Naive thymus-derived CD4-positive, alpha-beta T cell (primary cell): ENCODE data around the gene EEIG1. TPM values are rescaled to one million over a fixed set of nuclear protein-coding genes. Genes with fewer than 3 reads are reported as not detected.
A peak's percentile ranks its signal among the peaks of the same experiment; 100 is the strongest.

Experiments used
- ATAC-seq: fragments of 150-1000 bp; cut with Tn5 transposase; 2 replicates; pipeline ENCODE4 v1.10.0; 2021; ENCODE audit warnings: mild to moderate bottlenecking, moderate library complexity
- CTCF ChIA-PET: fragments of 350-600 bp; sonication (Branson Sonifier 250); formaldehyde crosslinking; loops from one replicate; lab custom pipeline; 2021; ENCODE audit warnings: antibody characterized with exemption; lab: Charles Lee
- POLR2A ChIA-PET: fragments of 350-600 bp; sonication (Branson Sonifier 250); formaldehyde crosslinking; loops from one replicate; lab custom pipeline; 2021; ENCODE audit warnings: antibody characterized with exemption, inconsistent platforms; lab: Charles Lee
- DNase-seq, 9 donors: peaks; one replicate each; pipeline versions ENCODE4 v3.0.0 to v3.0.0-alpha.2; 2020 to 2022; ENCODE audit warnings: mixed read lengths in 1 of 9
- H3K27ac ChIP-seq: one replicate; pipeline ENCODE4 v1.7.0; 2013; ENCODE audit warnings: mild to moderate bottlenecking, low read depth, low read length, moderate library complexity
- H3K27me3 ChIP-seq, 2 donors: one replicate each; pipeline ENCODE4 v1.7.0; 2013; ENCODE audit warnings: low read length in 2 of 2, mild to moderate bottlenecking in 2 of 2, moderate library complexity in 2 of 2; ENCODE audit not compliant: control insufficient read depth in 2 of 2, insufficient read depth in 2 of 2
- H3K36me3 ChIP-seq, 3 experiments: 1 replicate in 2 of 3; 2 replicates in 1 of 3; pipeline ENCODE4 v1.7.0; 2013; ENCODE audit warnings: low read length in 3 of 3, mild to moderate bottlenecking in 3 of 3, moderate library complexity in 1 of 3; ENCODE audit not compliant: insufficient read depth in 3 of 3, control insufficient read depth in 2 of 3
- H3K4me1 ChIP-seq, 2 donors: one replicate each; pipeline ENCODE4 v1.7.0; 2013; ENCODE audit warnings: low read length in 2 of 2, mild to moderate bottlenecking in 2 of 2, moderate library complexity in 1 of 2; ENCODE audit not compliant: control insufficient read depth in 2 of 2, insufficient read depth in 2 of 2
- H3K4me3 ChIP-seq: 2 replicates; pipeline ENCODE4 v1.7.0; 2013; ENCODE audit warnings: mild to moderate bottlenecking, low read length
- H3K9me3 ChIP-seq, 3 experiments: 1 replicate in 2 of 3; 2 replicates in 1 of 3; pipeline ENCODE4 v1.7.0; 2013; ENCODE audit warnings: low read length in 3 of 3; ENCODE audit not compliant: control insufficient read depth in 2 of 3
- H3K27ac Mint-ChIP-seq, 9 donors: one replicate each; pipeline ENCODE4 v1.8.0; 2020 to 2022; ENCODE audit warnings: mixed read lengths in 9 of 9, mild to moderate bottlenecking in 8 of 9, moderate library complexity in 5 of 9, inconsistent platforms in 2 of 9
- H3K27me3 Mint-ChIP-seq, 5 donors: one replicate each; pipeline ENCODE4 v1.8.0; 2021 to 2022; ENCODE audit warnings: mixed read lengths in 5 of 5, mild to moderate bottlenecking in 1 of 5
- H3K36me3 Mint-ChIP-seq, 5 donors: one replicate each; pipeline ENCODE4 v1.8.0; 2020 to 2022; ENCODE audit warnings: mixed read lengths in 5 of 5, mild to moderate bottlenecking in 3 of 5, inconsistent platforms in 1 of 5
- H3K4me1 Mint-ChIP-seq, 7 donors: one replicate each; pipeline ENCODE4 v1.8.0; 2020 to 2022; ENCODE audit warnings: mixed read lengths in 7 of 7, mild to moderate bottlenecking in 3 of 7, inconsistent platforms in 1 of 7
- H3K4me3 Mint-ChIP-seq, 10 donors: one replicate each; pipeline ENCODE4 v1.8.0; 2020 to 2022; ENCODE audit warnings: mild to moderate bottlenecking in 10 of 10, mixed read lengths in 10 of 10, moderate library complexity in 6 of 10, inconsistent platforms in 2 of 10
- H3K9me3 Mint-ChIP-seq, 11 donors: one replicate each; pipeline ENCODE4 v1.8.0; 2020 to 2022; ENCODE audit warnings: mixed read lengths in 11 of 11, mild to moderate bottlenecking in 4 of 11, inconsistent platforms in 1 of 11, moderate library complexity in 1 of 11
- intact Hi-C, 2 donors: fragments of 100-400 bp; cut with micrococcal nuclease; formaldehyde crosslinking; loops; one replicate each; pipeline ENCODE4 v1.15.1; 2023
- polyA plus RNA-seq, 2 donors: library from polyadenylated mRNA; unstranded; fragments of 300-500 nt; fragmentation: Illumina TruSeq; gene quantifications; one replicate each; pipeline ENCODE4 v1.2.3, GENCODE V29; 2021
- total RNA-seq, 6 experiments: library from RNA in 5 of 6; stranded (reverse) in 5 of 6; gene quantifications; 1 replicate in 5 of 6; 2 replicates in 1 of 6; pipeline ENCODE4 v1.2.3 and lab custom pipeline; 2021 to 2026

EEIG1 gene
- total and polyA plus RNA-seq, 7 experiments from 2014 or later = 124 to 664 (median 297) TPM

GRCh38 chr9:127962278-127962677 lies 18.5 kb downstream of the EEIG1 start:
- H3K27ac ChIP-seq = peak overlapping the region; percentile 84
- peaks cover 0 to 3% (median 0%) of the 10 kb centered on the region in 11 donors for H3K9me3 Mint-ChIP-seq

DNA sequence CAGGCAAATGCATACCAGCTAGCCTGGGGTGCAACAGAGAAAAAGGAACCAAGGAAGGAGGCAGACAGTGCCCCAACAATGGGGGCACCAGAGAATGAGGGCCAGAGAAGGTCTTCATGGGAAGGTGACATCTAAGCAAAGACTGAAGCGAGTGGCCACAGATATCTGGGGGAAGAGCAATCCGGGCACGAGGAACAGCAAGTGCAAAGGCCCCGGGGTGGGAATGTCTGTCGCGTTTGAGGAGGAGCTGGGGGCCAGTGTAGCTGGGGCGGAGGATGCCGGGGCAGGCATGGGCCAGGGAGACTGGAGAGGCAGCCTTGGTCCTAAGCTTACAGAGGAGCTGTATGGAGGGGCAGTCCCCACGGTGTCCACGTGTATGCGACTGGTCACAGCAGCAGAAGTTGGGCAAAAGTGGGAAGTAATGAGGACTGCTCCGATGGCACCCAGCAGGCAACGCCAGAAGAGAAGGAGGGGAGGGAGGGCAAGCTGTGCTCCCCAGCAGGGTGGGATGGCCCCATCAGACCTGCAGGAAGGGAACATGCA lies 19.1 kb downstream of the EEIG1 start:
- Histone ChIP-seq H3K27me3 (no peaks in the 10 kb centered on the region), H3K4me1 (peaks cover 76 to 98% of the 10 kb centered on the region in 2 donors), H3K9me3 (no peaks in the 10 kb centered on the region), H3K27ac (peak overlapping the region; percentile 84), H3K36me3 (peaks cover 0 to 43% (median 9%) of the 10 kb centered on the region in 3 experiments), H3K4me3 (no peak overlapping the region)
- H3K27ac Mint-ChIP-seq = peak overlapping the region; percentile 81 to 99 (median 96)
- intact Hi-C loops = no loop called here
- peak overlapping the region; percentile 48 to 99 (median 94) for H3K4me3 Mint-ChIP-seq
- peaks cover 66 to 100% (median 91%) of the 10 kb centered on the region in 7 donors for H3K4me1 Mint-ChIP-seq
- ChIA-PET POLR2A (interaction anchor here (0.6 to 61.3 kb wide), 4 partner anchors 6 to 105 kb away, joined by 3 to 1719 read pairs (median 1615); partner anchors contain the start of genes DPM2, EEIG1 and NAIF1), CTCF (interaction anchor here (1.4 to 13.2 kb wide), 6 partner anchors 9 to 110 kb away, joined by 3 to 253 read pairs (median 6); no protein-coding TSS in a partner anchor)
- peaks cover 4 to 49% (median 29%) of the 10 kb centered on the region in 5 donors for H3K36me3 Mint-ChIP-seq
- peaks cover 0 to 3% (median 0%) of the 10 kb centered on the region in 11 donors for H3K9me3 Mint-ChIP-seq
- H3K27me3 Mint-ChIP-seq = no peaks in the 10 kb centered on the region
- ATAC-seq = no peak
- DNase-seq = no peak

More at GRCh38 chr9:127962278-127962677, 18.5 kb downstream of the EEIG1 start:
- ATAC-seq = no peak
- Histone ChIP-seq H3K36me3 (peaks cover 0 to 43% (median 9%) of the 10 kb centered on the region in 3 experiments), H3K27me3 (no peaks in the 10 kb centered on the region), H3K9me3 (no peaks in the 10 kb centered on the region), H3K4me1 (peaks cover 79 to 99% of the 10 kb centered on the region in 2 donors), H3K4me3 (no peak overlapping the region)
- CTCF ChIA-PET = interaction anchor here (1.0 to 13.2 kb wide), 4 partner anchors 15 to 86 kb away, joined by 3 to 253 read pairs (median 4); no protein-coding TSS in a partner anchor
- no peaks in the 10 kb centered on the region for H3K27me3 Mint-ChIP-seq
- intact Hi-C loops = no loop called here
- POLR2A ChIA-PET = interaction anchor here (0.6 to 61.3 kb wide), 4 partner anchors 5 to 104 kb away, joined by 3 to 1719 read pairs (median 1615); partner anchors contain the start of genes DPM2, EEIG1 and NAIF1
- DNase-seq = no peak
- H3K4me3 Mint-ChIP-seq = peak overlapping the region; percentile 54 to 99 (median 94)
- peaks cover 66 to 100% (median 91%) of the 10 kb centered on the region in 7 donors for H3K4me1 Mint-ChIP-seq
- peaks cover 4 to 50% (median 29%) of the 10 kb centered on the region in 5 donors for H3K36me3 Mint-ChIP-seq
- H3K27ac Mint-ChIP-seq = peak overlapping the region in 8 of 9 donors; percentile 90 to 99 (median 96)

DNA sequence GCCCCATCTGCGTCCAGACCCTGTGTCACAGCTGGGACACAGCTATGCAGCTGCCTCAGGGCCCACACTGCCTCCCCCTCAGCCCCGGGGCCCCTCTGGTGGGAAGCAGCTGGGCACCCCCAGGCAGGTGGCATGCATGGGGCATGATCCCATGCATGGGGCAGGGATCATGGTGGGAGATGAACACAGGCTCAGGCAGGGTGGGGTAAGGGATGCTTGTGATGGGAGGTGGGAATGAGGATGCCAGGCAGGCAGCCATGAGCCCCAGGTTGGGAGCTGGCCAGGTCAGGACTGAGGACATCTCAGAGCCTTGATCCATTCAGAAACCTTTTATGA lies 19.7 kb downstream of the EEIG1 start:
- Mint-ChIP-seq H3K4me3 (peak overlapping the region; percentile 48 to 98 (median 92)), H3K36me3 (peaks cover 4 to 49% (median 29%) of the 10 kb centered on the region in 5 donors), H3K27ac (peak overlapping the region; percentile 81 to 99 (median 96)), H3K27me3 (no peaks in the 10 kb centered on the region), H3K4me1 (peaks cover 68 to 97% (median 90%) of the 10 kb centered on the region in 7 donors), H3K9me3 (peaks cover 0 to 3% (median 0%) of the 10 kb centered on the region in 11 donors)
- H3K36me3 ChIP-seq = peaks cover 0 to 43% (median 9%) of the 10 kb centered on the region in 3 experiments
- intact Hi-C loops = no loop called here
- H3K27me3 ChIP-seq = no peaks in the 10 kb centered on the region
- no peaks in the 10 kb centered on the region for H3K9me3 ChIP-seq
- ATAC-seq (no peak), DNase-seq (no peak)
- peaks cover 78 to 94% of the 10 kb centered on the region in 2 donors for H3K4me1 ChIP-seq
- peak overlapping the region; percentile 84 for H3K27ac ChIP-seq
- H3K4me3 ChIP-seq = no peak overlapping the region
- POLR2A ChIA-PET = interaction anchor here (33.9 to 61.3 kb wide), 3 partner anchors 6 to 65 kb away, joined by 1511 to 1719 read pairs (median 1719); partner anchors contain the start of genes DPM2 and EEIG1
- CTCF ChIA-PET = interaction anchor here (1.0 to 13.2 kb wide), 7 partner anchors 9 to 111 kb away, joined by 3 to 253 read pairs (median 5); no protein-coding TSS in a partner anchor

DNA sequence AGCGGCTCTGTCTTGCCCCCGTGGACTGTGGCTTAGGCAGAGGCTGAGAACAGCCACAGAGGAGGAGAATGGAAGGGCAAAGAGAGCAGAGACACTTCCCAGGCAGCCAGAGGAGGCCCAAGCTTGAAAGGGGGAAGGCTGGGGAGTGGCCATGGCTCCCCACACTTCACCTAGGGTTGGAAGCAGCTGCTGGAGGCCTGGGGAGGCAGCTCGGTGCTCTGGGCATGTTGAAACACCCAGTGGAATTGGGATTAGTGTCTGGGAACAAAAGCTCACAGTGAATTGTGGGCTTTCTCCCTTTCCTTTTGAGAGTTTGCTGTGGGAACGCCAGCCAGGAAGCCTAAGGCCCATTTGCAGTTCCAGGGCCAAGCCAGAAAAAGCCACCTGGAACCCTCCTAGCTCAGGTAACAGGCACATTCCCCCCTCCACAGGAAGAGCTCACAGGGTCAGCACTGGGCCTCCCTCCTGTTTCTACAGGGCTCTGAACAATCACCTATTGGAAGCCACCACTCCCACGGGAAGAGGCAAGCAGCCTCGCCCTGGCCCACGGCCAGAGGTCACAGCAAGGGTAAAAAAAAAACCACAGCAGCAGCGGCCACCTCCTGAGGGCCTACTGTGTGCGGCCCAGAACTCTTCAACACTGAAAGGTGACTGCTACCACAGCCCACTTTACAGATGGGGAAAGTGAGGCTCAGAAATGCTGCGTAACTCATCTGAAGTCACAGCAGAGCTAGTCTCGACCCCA lies 20.2 kb downstream of the EEIG1 start:
- CTCF ChIA-PET = interaction anchor here (1.0 to 13.2 kb wide), 6 partner anchors 10 to 112 kb away, joined by 3 to 253 read pairs (median 6); no protein-coding TSS in a partner anchor
- peak overlapping the region; percentile 15 to 98 (median 93) for H3K27ac Mint-ChIP-seq
- Histone ChIP-seq H3K27ac (peak overlapping the region; percentile 84), H3K4me1 (peaks cover 81 to 94% of the 10 kb centered on the region in 2 donors), H3K9me3 (no peaks in the 10 kb centered on the region), H3K27me3 (no peaks in the 10 kb centered on the region), H3K4me3 (peak overlapping the region; percentile 5), H3K36me3 (peaks cover 0 to 43% (median 13%) of the 10 kb centered on the region in 3 experiments)
- ATAC-seq (no peak), DNase-seq (no peak)
- POLR2A ChIA-PET = interaction anchor here (33.9 to 61.3 kb wide), 3 partner anchors 7 to 66 kb away, joined by 1511 to 1719 read pairs (median 1719); partner anchors contain the start of genes DPM2 and EEIG1
- intact Hi-C loops = no loop called here
- H3K36me3 Mint-ChIP-seq = peaks cover 4 to 51% (median 30%) of the 10 kb centered on the region in 5 donors
- H3K27me3 Mint-ChIP-seq = no peaks in the 10 kb centered on the region
- H3K4me1 Mint-ChIP-seq = peaks cover 67 to 97% (median 92%) of the 10 kb centered on the region in 7 donors
- H3K9me3 Mint-ChIP-seq = peaks cover 0 to 3% (median 0%) of the 10 kb centered on the region in 11 donors
- H3K4me3 Mint-ChIP-seq = peak overlapping the region; percentile 27 to 98 (median 90)

DNA sequence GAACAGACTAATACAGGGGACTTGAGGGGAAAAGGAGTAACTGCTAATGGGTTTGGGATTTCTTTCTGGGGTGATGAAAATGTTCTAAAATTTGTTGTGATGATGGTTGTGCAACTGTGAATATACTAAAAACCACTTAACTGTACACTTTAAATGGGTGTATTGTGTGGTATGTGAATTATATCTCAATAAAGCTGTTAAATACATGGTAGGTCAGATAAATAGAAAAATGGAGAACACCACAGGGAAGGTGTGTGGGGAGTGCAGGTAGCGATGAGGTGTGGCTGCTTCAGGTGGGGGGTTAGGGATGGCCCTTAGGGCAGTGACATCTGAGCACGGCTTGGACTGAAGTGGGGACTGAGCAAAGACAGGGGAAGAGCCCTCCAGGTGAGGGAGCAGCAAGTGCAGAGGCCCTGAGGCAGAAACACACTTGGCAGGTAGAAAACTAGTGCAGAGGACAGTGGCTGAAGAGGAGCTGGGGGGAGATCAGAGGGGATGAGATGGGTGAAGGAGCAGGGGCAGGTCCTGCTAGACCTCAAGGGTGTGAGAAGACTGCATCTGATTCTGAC lies 20.9 kb downstream of the EEIG1 start:
- H3K36me3 Mint-ChIP-seq = peaks cover 4 to 49% (median 31%) of the 10 kb centered on the region in 5 donors
- intact Hi-C loops = loop anchor here (1.0 to 5.0 kb wide), 2 partner anchors 7 to 132 kb away; no protein-coding TSS in a partner anchor
- CTCF ChIA-PET = interaction anchor here (0.5 to 13.2 kb wide), 4 partner anchors 43 to 544 kb away, joined by 3 to 253 read pairs (median 4); no protein-coding TSS in a partner anchor
- H3K27ac ChIP-seq = peak overlapping the region; percentile 84
- no peaks in the 10 kb centered on the region for H3K27me3 ChIP-seq
- H3K27ac Mint-ChIP-seq = peak overlapping the region; percentile 15 to 98 (median 93)
- peaks cover 83 to 94% of the 10 kb centered on the region in 2 donors for H3K4me1 ChIP-seq
- no peak for ATAC-seq
- POLR2A ChIA-PET = interaction anchor here (33.9 to 61.3 kb wide), 3 partner anchors 7 to 66 kb away, joined by 1511 to 1719 read pairs (median 1719); partner anchors contain the start of genes DPM2 and EEIG1
- peaks cover 66 to 97% (median 92%) of the 10 kb centered on the region in 7 donors for H3K4me1 Mint-ChIP-seq
- peak overlapping the region; percentile 5 for H3K4me3 ChIP-seq
- peak overlapping the region; percentile 27 to 98 (median 90) for H3K4me3 Mint-ChIP-seq
- no peaks in the 10 kb centered on the region for H3K27me3 Mint-ChIP-seq
- DNase-seq = no peak
- peaks cover 0 to 43% (median 13%) of the 10 kb centered on the region in 3 experiments for H3K36me3 ChIP-seq
- H3K9me3 Mint-ChIP-seq = peaks cover 0 to 3% (median 0%) of the 10 kb centered on the region in 11 donors
- H3K9me3 ChIP-seq = no peaks in the 10 kb centered on the region
